GM15510 (cell line): ENCODE results near the gene LNPEP.
A peak's percentile ranks its signal among the peaks of the same experiment; 100 is the strongest.

ENCODE experiments used
- POLR2A ChIP-seq: IDR thresholded peaks from 3 replicates; pipeline ENCODE4 v1.6.1; 2011; ENCODE audit warnings: borderline replicate concordance; ENCODE audit not compliant: insufficient read length; ENCODE audit errors: extremely low read depth

The LNPEP gene

DNA sequence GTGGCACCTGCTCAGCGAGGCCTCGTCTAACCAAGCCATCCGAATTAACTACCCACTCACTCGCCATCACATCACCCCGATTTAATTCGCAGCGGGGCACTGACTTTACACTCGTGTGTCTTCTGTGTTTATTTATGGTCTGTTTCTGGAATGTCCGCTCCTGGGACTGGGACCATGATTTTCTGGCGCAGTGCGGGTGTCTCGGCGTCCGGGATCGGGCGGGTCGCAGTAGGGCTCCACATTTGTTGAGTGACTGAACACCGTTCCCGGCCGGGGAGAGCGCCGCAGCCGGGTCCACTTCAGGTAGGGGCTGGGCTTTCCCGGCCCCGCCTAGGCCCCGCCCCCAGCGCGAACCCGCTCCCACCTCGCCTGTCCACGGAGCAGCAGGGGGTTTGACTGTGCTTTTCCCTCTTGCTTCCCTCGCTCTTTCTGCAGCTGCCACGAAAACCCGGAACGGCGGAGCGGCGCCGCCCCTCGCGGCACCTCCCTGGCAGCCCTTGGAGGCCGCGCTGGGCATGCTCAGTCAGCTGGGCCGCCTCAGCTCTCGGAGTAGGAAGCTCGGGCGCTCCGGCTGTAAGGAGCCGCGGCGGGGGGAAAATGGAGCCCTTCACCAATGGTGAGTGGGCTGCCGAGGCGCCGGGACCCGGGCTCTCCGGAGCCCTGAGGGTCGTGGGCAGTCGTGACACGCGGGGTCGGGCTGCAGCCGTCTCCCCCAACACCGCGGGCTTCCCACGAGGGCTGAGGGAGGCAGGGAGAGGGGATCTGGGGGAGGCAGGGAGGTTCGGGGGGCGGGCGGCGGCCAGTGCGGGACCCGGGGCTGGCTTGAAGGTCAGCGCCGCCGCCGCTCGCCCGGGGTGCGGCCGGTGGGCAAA is at the start of gene LNPEP:
Gene LNPEP (plus strand): TSS at position 522 of the 872 bp plus-strand sequence. CDS start 76 bp downstream, at position 598.
- peak; percentile 68 for TF ChIP-seq POLR2A

DNA sequence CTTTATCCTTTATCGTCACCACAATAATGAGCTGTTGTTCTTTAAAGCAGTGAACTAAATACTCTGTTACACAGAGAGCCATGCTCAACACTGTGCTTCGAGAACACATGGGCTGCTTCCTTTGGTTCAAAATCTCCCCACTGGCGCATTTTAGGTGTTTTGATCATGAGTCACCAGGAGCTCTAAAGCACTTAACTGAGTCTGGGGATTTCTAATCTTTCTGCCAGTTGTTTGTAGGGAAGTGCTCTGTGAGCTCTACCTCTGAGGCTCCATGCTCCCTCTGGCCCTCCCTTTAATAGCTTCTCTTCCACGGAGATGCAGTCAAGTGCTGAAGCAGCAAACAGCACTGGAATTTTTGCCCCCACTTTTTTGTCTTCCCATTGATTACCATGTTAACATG is 42.5 kb upstream of the LNPEP start:
- no peak for TF ChIP-seq POLR2A

GRCh38 chr5:96896276-96896675 is 39.6 kb upstream of the LNPEP start:
- no peak for TF ChIP-seq POLR2A

DNA sequence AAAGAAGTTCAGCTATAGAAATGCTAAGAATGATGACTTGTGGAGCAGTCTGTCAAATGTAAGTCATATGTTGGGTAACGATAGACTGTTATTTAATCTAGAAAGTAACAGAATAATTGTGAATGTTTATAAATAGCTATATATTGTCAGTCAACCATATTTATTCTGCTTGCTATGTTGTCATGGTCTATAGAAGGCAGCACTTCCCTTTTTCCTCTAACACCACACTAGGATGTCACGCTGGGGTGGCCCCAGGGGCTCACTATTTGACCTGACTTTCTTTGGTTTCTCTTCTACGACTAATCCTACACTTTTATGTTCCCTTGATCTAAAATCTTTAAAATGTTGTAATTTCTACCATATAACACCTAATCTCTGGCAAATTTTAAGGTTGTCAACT is 39.1 kb upstream of the LNPEP start:
- no peak for TF ChIP-seq POLR2A

DNA sequence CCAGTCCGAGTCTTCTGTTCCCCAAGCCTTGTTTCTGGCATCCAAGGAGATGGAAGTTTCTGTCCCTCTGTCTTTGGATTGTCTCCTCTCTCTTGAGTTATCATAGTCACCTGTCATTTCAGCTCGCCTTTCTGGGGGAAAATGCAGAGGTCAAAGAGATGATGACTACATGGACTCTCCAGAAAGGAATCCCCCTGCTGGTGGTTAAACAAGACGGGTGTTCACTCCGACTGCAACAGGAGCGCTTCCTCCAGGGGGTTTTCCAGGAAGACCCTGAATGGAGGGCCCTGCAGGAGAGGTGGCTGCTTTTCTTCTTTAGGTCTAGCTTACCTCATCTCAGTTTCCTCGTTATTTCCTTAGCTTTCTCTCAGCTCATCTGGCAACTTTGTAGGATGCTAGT is 34.5 kb upstream of the LNPEP start:
- no peak for TF ChIP-seq POLR2A

DNA sequence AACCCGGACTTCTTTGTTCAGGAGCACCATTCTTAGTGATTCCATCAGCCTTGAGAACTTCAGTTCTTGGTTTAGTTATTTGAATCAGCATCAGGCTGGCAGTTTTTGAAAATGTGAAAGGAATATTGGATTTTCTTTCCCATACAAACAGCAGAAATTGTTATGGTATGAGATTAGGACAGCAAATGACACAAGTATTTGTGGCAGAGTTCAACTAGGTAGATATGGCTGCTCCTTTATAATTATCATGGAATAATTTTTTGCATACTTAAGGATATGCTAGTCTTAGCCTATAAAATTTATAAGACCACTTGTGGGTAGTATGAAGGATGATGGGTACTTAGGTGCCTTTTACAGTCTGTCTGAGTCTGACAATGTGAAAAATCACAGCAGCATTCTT is 34.0 kb upstream of the LNPEP start:
- no peak for TF ChIP-seq POLR2A

- TF ChIP-seq POLR2A, result no peak
Observed at GRCh38 chr5:96902876-96903275, 33.0 kb upstream of the LNPEP start.

DNA sequence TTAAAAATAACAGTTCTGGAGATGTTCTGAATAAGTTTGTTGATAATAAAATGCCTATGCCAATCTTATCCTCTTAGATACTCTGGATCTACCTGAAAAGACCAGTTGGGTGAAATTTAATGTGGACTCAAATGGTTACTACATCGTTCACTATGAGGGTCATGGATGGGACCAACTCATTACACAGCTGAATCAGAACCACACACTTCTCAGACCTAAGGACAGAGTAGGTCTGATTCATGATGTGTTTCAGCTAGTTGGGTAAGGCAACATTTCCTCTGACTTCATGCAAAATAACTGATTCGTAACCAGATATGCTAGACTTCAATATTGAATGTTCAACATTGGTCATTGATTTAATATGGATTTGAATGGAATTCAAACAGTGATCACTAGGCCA is 32.6 kb upstream of the LNPEP start:
- no peak for TF ChIP-seq POLR2A

DNA sequence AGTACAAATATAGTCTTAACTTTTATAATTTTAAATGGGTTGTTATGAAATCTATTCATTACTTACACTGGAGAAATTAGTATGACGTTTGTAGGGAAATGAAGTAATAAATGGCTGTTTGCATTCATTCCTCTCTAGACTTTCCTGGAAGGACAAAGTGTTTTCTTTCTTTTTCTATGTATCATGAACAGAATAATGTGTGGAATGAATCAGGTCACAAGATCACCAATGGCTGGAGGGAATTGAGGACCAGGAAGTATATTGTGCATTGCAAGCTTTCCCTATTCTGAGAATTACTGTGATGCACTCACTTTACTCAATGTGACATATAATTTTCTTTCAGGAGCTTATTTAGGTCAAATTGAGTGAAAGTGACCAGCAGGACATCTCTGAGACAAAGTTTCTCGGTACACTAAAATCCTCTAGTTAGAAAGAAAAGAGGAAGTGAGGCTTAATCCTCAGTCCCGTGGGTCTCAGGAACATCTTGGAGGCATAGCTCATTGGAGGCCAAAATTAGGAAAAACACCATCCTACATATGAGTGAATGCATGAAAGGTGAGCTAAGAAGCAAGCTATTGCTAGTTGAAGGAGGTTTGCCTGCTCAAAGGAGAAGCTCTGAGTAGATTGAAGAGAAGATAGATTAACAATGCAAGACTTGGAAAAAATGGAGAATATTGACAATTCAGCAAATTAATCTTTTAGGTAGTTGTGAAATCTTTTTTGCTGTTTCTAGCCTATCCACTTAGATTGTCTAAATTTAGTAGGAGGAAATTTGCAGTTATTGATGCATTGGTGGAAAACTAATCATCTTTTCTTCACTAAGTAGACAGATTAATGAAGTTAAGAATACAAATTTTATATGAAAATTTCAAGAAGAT is 31.6 kb upstream of the LNPEP start:
- TF ChIP-seq POLR2A, result no peak

- no peak for TF ChIP-seq POLR2A
Observed at GRCh38 chr5:96905864-96906263, 30.0 kb upstream of the LNPEP start.

DNA sequence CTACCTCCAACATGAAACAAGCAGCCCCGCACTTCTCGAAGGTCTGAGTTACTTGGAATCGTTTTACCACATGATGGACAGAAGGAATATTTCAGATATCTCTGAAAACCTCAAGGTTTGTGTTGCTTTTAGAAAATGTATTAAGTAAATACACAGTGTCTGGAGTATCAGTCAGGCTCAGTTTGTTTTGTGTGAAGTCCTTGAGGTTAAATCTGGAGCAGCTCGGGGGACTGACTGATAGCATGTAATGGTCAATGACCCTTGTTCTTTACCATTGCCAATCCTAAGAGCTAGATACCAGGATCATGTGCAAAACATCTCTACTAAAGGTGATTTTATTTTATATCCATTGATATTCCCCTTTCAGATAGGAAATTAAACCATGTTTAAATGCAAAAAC is 26.9 kb upstream of the LNPEP start:
- TF ChIP-seq POLR2A, result no peak

DNA sequence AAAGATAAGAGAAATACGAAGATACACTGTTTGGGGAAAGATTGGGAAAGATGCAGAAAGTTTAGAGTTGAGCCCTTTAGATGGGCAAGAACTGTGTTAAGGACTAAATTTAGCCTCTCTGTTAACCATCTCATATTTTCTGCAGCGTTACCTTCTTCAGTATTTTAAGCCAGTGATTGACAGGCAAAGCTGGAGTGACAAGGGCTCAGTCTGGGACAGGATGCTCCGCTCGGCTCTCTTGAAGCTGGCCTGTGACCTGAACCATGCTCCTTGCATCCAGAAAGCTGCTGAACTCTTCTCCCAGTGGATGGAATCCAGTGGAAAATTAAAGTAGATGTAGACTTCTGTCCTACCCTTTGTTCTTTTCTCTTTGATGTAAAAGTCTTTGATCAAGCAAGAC is 26.4 kb upstream of the LNPEP start:
- TF ChIP-seq POLR2A, result no peak

DNA sequence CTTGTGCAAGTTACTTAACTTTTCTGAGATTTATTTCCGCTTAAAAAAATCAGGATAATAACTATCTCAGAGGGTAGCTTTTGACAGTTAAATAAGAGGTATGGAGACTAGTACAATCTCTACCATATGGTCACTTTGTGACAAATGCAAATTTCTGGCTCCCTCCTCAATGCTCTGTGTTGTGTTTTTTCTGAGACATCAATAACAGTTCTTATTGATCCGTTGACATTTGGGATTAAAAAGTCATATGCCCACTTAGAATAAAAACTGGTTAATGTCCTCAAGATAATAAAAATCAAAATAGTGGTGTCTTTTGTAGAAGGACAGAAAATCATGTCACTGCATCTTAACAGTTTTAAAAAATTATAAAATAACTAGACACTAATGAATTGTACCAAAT is 24.7 kb upstream of the LNPEP start:
- TF ChIP-seq POLR2A, result no peak

DNA sequence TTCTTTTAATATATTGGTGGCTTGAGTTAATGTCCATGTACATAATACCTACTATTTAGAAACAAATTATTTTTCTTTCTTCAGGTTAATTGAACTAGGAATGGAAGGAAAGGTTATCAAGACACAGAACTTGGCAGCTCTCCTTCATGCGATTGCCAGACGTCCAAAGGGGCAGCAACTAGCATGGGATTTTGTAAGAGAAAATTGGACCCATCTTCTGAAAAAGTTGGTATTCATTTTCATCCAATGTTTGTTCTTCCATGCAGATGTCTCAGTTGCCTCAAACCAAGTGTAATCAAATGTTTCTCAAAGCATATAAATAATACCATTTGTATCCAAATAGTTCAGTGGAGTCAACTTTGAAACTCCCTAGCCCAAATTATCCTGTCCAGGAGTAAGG is 22.6 kb upstream of the LNPEP start:
- no peak for TF ChIP-seq POLR2A

- TF ChIP-seq POLR2A, result no peak
Observed at GRCh38 chr5:96919754-96920197, 16.1 kb upstream of the LNPEP start.
